HCT116 (cell line): ENCODE measurements around the gene CHRNB4. TPM values are rescaled to one million over a fixed set of nuclear protein-coding genes. Genes with fewer than 3 reads are reported as not detected.

Experiments
- ATAC-seq: fragments of 200-7000 bp; cut with Tn5 transposase; 2 replicates; pipeline ENCODE4 v1.9.1; 2020; ENCODE audit warnings: mild to moderate bottlenecking, moderate library complexity
- BruUV-seq: library from RNA; stranded (reverse); fragments of 400-500 nt; replicated peaks from 2 replicates; lab custom pipeline; 2021; lab: Mats Ljungman, UMichigan
- CTCF ChIA-PET: fragments of 300-600 bp; sonication (Branson Sonifier 250); formaldehyde crosslinking; loops from one replicate; lab custom pipeline; 2021; ENCODE audit warnings: antibody characterized with exemption; lab: Charles Lee
- POLR2A ChIA-PET: fragments of 300-600, 350-600 bp; sonication (Branson Sonifier 250); formaldehyde crosslinking; loops from one replicate; lab custom pipeline; 2021; ENCODE audit warnings: antibody characterized with exemption; lab: Charles Lee
- RAD21 ChIA-PET, 2 experiments: fragments of 300-600 bp; sonication (Branson Sonifier 250); formaldehyde crosslinking; loops; one replicate each; lab custom pipeline; 2023; ENCODE audit warnings: low total read pairs in 2 of 2; ENCODE audit not compliant: uncharacterized antibody in 2 of 2, unreplicated experiment in 2 of 2, low non-redundant PET in 1 of 2; lab: Charles Lee
- DNase-seq: peaks from one replicate; pipeline ENCODE4 v3.0.0-alpha.2; 2010; ENCODE audit warnings: low read depth, low spot score
- H2AFZ ChIP-seq: fragments of 200-600 bp; shearing (Covaris generic), sonication (generic); 2 replicates; pipeline ENCODE4 v1.6.1; 2017; ENCODE audit warnings: low read depth, mixed run types, mixed read lengths, antibody characterized with exemption, low read length; ENCODE audit not compliant: poor library complexity, severe bottlenecking
- H3K27ac ChIP-seq: 2 replicates; pipeline ENCODE4 v1.5.1; 2012; ENCODE audit warnings: low read depth, low read length
- H3K27me3 ChIP-seq: fragments of 200-600 bp; sonication (generic); 2 replicates; pipeline ENCODE4 v1.6.1; 2016; ENCODE audit warnings: mixed run types, low read length, mixed read lengths; ENCODE audit not compliant: insufficient read depth
- H3K36me3 ChIP-seq, 2 experiments: fragments of 200-500 bp in 1 of 2; fragments of 200-600 bp in 1 of 2; sonication (Bioruptor generic) in 1 of 2; sonication (generic) in 1 of 2; 2 replicates each; pipeline versions ENCODE4 v1.5.1 to v1.6.1; 2014 to 2016; ENCODE audit warnings: low read length in 2 of 2, inconsistent platforms in 1 of 2, mixed read lengths in 1 of 2, mixed run types in 1 of 2; ENCODE audit not compliant: insufficient read depth in 2 of 2, control insufficient read depth in 1 of 2
- H3K4me1 ChIP-seq, 2 experiments: fragments of 200-600 bp in 1 of 2; sonication (generic) in 1 of 2; 2 replicates each; pipeline versions ENCODE4 v1.5.1 to v1.6.1; 2012 to 2017; ENCODE audit warnings: low read length in 2 of 2, inconsistent platforms in 1 of 2, mild to moderate bottlenecking in 1 of 2, mixed read lengths in 1 of 2, mixed run types in 1 of 2, moderate library complexity in 1 of 2; ENCODE audit not compliant: insufficient read depth in 2 of 2, control insufficient read depth in 1 of 2
- H3K4me2 ChIP-seq: fragments of 200-600 bp; sonication (generic); 2 replicates; pipeline ENCODE4 v1.6.1; 2017; ENCODE audit warnings: mixed run types, low read length, mixed read lengths
- H3K4me3 ChIP-seq, 2 experiments: fragments of 200-600 bp in 1 of 2; sonication (generic) in 1 of 2; replicated peaks in 1 of 2; 2 replicates each; pipeline ENCODE4 v1.5.1; 2011 to 2016; ENCODE audit warnings: low read length in 2 of 2, control low read depth in 1 of 2, low read depth in 1 of 2, mild to moderate bottlenecking in 1 of 2, mixed read lengths in 1 of 2, mixed run types in 1 of 2
- H3K79me2 ChIP-seq: fragments of 200-600 bp; sonication (generic); 2 replicates; pipeline ENCODE4 v1.6.1; 2017; ENCODE audit warnings: mild to moderate bottlenecking, mixed run types, low read length, moderate library complexity, mixed read lengths; ENCODE audit not compliant: insufficient read depth
- H3K9ac ChIP-seq: fragments of 200-600 bp; sonication (generic); 2 replicates; pipeline ENCODE4 v1.6.1; 2016; ENCODE audit warnings: low read length, mixed read lengths
- H3K9me2 ChIP-seq: fragments of 200-600 bp; sonication (generic), shearing (Covaris generic); 2 replicates; pipeline ENCODE4 v1.6.1; 2017; ENCODE audit warnings: mixed run types, mild to moderate bottlenecking, moderate library complexity; ENCODE audit not compliant: insufficient read depth
- H3K9me3 ChIP-seq, 2 experiments: fragments of 200-500 bp in 1 of 2; fragments of 200-600 bp in 1 of 2; sonication (Bioruptor generic) in 1 of 2; sonication (generic) in 1 of 2; 2 replicates each; pipeline ENCODE4 v1.6.1; 2014 to 2017; ENCODE audit warnings: low read length in 2 of 2, mixed read lengths in 2 of 2, inconsistent platforms in 1 of 2, low read depth in 1 of 2, mild to moderate bottlenecking in 1 of 2, mixed run types in 1 of 2, moderate library complexity in 1 of 2; ENCODE audit not compliant: control insufficient read depth in 1 of 2, insufficient read depth in 1 of 2
- H4K20me1 ChIP-seq: fragments of 200-600 bp; sonication (generic), shearing (Covaris generic); 2 replicates; pipeline ENCODE4 v1.6.1; 2017; ENCODE audit warnings: mixed run types, mild to moderate bottlenecking, moderate library complexity; ENCODE audit not compliant: insufficient read depth
- ATF3 ChIP-seq: IDR thresholded peaks from 2 replicates; pipeline ENCODE4 v1.6.1; 2012
- CBX3 ChIP-seq: IDR thresholded peaks from 2 replicates; pipeline ENCODE4 v1.6.1; 2012; ENCODE audit warnings: low read depth
- CEBPB ChIP-seq: IDR thresholded peaks from 2 replicates; pipeline ENCODE4 v1.6.1; 2012; ENCODE audit warnings: low read depth
- EGR1 ChIP-seq: IDR thresholded peaks from 2 replicates; pipeline ENCODE4 v1.6.1; 2012; ENCODE audit warnings: low read depth
- ELF1 ChIP-seq: IDR thresholded peaks from 2 replicates; pipeline ENCODE4 v1.6.1; 2012; ENCODE audit warnings: low read depth, borderline replicate concordance
- EZH2 ChIP-seq: fragments of 200-600 bp; sonication (generic); IDR thresholded peaks from 2 replicates; pipeline ENCODE4 v1.6.1; 2017; ENCODE audit warnings: antibody characterized with exemption, mixed run types
- FOSL1 ChIP-seq: IDR thresholded peaks from 2 replicates; pipeline ENCODE4 v1.6.1; 2012; ENCODE audit warnings: low read depth
- MAX ChIP-seq: IDR thresholded peaks from 2 replicates; pipeline ENCODE4 v1.6.1; 2012
- POLR2AphosphoS5 ChIP-seq: IDR thresholded peaks from 2 replicates; pipeline ENCODE4 v1.6.1; 2011; ENCODE audit warnings: mild to moderate bottlenecking, low read depth, low read length, moderate library complexity
- RAD21 ChIP-seq: IDR thresholded peaks from 2 replicates; pipeline ENCODE4 v1.6.1; 2012; ENCODE audit warnings: low read depth, mild to moderate bottlenecking
- REST ChIP-seq: IDR thresholded peaks from 2 replicates; pipeline ENCODE4 v1.6.1; 2012; ENCODE audit warnings: low read depth
- SRF ChIP-seq: IDR thresholded peaks from 2 replicates; pipeline ENCODE4 v1.6.1; 2012; ENCODE audit warnings: low read depth
- TCF7L2 ChIP-seq: IDR thresholded peaks from 2 replicates; pipeline ENCODE4 v1.7.0; 2011; ENCODE audit warnings: borderline replicate concordance, inconsistent platforms; ENCODE audit not compliant: insufficient read depth, insufficient read length; ENCODE audit errors: extremely low read depth
- YY1 ChIP-seq: IDR thresholded peaks from 2 replicates; pipeline ENCODE4 v1.6.1; 2011; ENCODE audit warnings: low read length, low read depth, moderate library complexity, mild to moderate bottlenecking; ENCODE audit not compliant: insufficient replicate concordance; ENCODE audit errors: extremely low read depth
- ZFX ChIP-seq: fragments of 450-650 bp; IDR thresholded peaks from 2 replicates; pipeline ENCODE4 v1.6.1; 2017
- ZNF274 ChIP-seq: fragments of 200-500 bp; sonication (Bioruptor generic); IDR thresholded peaks from 2 replicates; pipeline ENCODE4 v1.6.1; 2014; ENCODE audit warnings: mild to moderate bottlenecking, low read depth, low read length, inconsistent platforms
- intact Hi-C: fragments of 100-400 bp; cut with micrococcal nuclease; formaldehyde crosslinking; loops from 2 replicates; pipeline ENCODE4 v1.10.0; 2022
- total RNA-seq: library from RNA; stranded (reverse); gene quantifications from one replicate; pipeline ENCODE4 v1.2.1, GENCODE V29; 2021; ENCODE audit not compliant: unreplicated experiment
- TF ChIP-seq, protein P1 (sequence below), 3 experiments: fragments of 200-600 bp in 1 of 3; sonication (generic) in 1 of 3; IDR thresholded peaks in 2 of 3; conservative IDR thresholded peaks in 1 of 3; 2 replicates each; pipeline ENCODE4 v1.5.1; 2012 to 2017; ENCODE audit warnings: low read depth in 2 of 3, low read length in 2 of 3, antibody characterized with exemption in 1 of 3, borderline replicate concordance in 1 of 3, control low read depth in 1 of 3, mild to moderate bottlenecking in 1 of 3, mixed read lengths in 1 of 3, mixed run types in 1 of 3, moderate library complexity in 1 of 3; ENCODE audit not compliant: insufficient read depth in 1 of 3
- TF ChIP-seq, protein P2 (sequence below): IDR thresholded peaks from 2 replicates; pipeline ENCODE4 v1.6.1; 2011; ENCODE audit warnings: mild to moderate bottlenecking, low read length, moderate library complexity; ENCODE audit not compliant: insufficient replicate concordance; ENCODE audit errors: extremely low read depth

The CHRNB4 gene
- total RNA-seq, 1 experiment from 2014 or later: 2.0 TPM

GRCh38 chr15:78618490-78618934 lies 22.5 kb downstream of the CHRNB4 start:
- peaks cover 0 to 4% of the 10 kb centered on the region in 2 experiments; a peak in 1 of 4 replicates for H3K4me1 ChIP-seq
- POLR2A ChIA-PET: no interaction called here
- H3K9ac ChIP-seq: no peak overlapping the region
- DNase-seq: peak; percentile 73
- no peak for TF ChIP-seq REST
- no peak for TF ChIP-seq SRF
- TF ChIP-seq POLR2AphosphoS5: no peak
- no peak for TF ChIP-seq YY1
- TF ChIP-seq RAD21: peak; percentile 82
- no peak for TF ChIP-seq ZNF274
- TF ChIP-seq CBX3: no peak
- no peak for TF ChIP-seq FOSL1
- TF ChIP-seq EZH2: no peak
- TF ChIP-seq EGR1: no peak
- no peak for TF ChIP-seq CEBPB
- TF ChIP-seq, protein P1, sequence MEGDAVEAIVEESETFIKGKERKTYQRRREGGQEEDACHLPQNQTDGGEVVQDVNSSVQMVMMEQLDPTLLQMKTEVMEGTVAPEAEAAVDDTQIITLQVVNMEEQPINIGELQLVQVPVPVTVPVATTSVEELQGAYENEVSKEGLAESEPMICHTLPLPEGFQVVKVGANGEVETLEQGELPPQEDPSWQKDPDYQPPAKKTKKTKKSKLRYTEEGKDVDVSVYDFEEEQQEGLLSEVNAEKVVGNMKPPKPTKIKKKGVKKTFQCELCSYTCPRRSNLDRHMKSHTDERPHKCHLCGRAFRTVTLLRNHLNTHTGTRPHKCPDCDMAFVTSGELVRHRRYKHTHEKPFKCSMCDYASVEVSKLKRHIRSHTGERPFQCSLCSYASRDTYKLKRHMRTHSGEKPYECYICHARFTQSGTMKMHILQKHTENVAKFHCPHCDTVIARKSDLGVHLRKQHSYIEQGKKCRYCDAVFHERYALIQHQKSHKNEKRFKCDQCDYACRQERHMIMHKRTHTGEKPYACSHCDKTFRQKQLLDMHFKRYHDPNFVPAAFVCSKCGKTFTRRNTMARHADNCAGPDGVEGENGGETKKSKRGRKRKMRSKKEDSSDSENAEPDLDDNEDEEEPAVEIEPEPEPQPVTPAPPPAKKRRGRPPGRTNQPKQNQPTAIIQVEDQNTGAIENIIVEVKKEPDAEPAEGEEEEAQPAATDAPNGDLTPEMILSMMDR (IDR thresholded peaks at IDR 0.05 in 2 of 3, conservative IDR thresholded peaks at IDR 0.05 in 1 of 3; ENCODE audit: borderline replicate concordance in 1 of 3, insufficient read depth in 1 of 3, low read depth in 2 of 3, low read length in 2 of 3): peak; percentile 78 to 88 (median 81)
- TF ChIP-seq ZFX: no peak
- TF ChIP-seq ELF1: no peak
- TF ChIP-seq, protein P2, sequence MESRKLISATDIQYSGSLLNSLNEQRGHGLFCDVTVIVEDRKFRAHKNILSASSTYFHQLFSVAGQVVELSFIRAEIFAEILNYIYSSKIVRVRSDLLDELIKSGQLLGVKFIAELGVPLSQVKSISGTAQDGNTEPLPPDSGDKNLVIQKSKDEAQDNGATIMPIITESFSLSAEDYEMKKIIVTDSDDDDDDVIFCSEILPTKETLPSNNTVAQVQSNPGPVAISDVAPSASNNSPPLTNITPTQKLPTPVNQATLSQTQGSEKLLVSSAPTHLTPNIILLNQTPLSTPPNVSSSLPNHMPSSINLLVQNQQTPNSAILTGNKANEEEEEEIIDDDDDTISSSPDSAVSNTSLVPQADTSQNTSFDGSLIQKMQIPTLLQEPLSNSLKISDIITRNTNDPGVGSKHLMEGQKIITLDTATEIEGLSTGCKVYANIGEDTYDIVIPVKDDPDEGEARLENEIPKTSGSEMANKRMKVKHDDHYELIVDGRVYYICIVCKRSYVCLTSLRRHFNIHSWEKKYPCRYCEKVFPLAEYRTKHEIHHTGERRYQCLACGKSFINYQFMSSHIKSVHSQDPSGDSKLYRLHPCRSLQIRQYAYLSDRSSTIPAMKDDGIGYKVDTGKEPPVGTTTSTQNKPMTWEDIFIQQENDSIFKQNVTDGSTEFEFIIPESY: no peak
- TF ChIP-seq MAX: no peak
- no peak for TF ChIP-seq TCF7L2
- TF ChIP-seq ATF3: no peak
- CTCF ChIA-PET: interaction anchor here (1.1 kb wide), 1 partner anchor 132 kb away, joined by 4 read pairs; no protein-coding TSS in a partner anchor
- peak overlapping the region; percentile 83 for H2AFZ ChIP-seq
- RAD21 ChIA-PET: no interaction called here
- no peaks in the 10 kb centered on the region for H3K27me3 ChIP-seq
- ATAC-seq: peak; percentile 93
- no peak overlapping the region for H3K27ac ChIP-seq
- H3K36me3 ChIP-seq: no peaks in the 10 kb centered on the region
- intact Hi-C loops: loop anchor here (1.0 kb wide), 2 partner anchors 91 to 133 kb away; no protein-coding TSS in a partner anchor
- no peaks in the 10 kb centered on the region for H3K9me2 ChIP-seq
- H3K4me2 ChIP-seq: peak overlapping the region; percentile 28; the same call in 1 of the 2 replicates
- no peaks in the 10 kb centered on the region for H3K9me3 ChIP-seq
- no peaks in the 10 kb centered on the region for H4K20me1 ChIP-seq
- no TSS peak for BruUV-seq
- no peak overlapping the region for H3K4me3 ChIP-seq
- H3K79me2 ChIP-seq: no peaks in the 10 kb centered on the region
